ENCODE data around the gene GIT2. TPM values are rescaled to one million over a fixed set of nuclear protein-coding genes. Genes with fewer than 3 reads are reported as not detected.
"Not testable (repeated sequence)": the region's sequence is repeated elsewhere in the genome, so short reads cannot be mapped to it uniquely, and the experiment has no call there.

GIT2 gene
- total RNA-seq, 1 experiment from 2014 or later = 21.7 TPM

GRCh38 chr12:109899783-109900751 lies 96.1 kb downstream of the GIT2 start, which contains the start of gene TCHP (continued):
- TF ChIP-seq, protein P1, sequence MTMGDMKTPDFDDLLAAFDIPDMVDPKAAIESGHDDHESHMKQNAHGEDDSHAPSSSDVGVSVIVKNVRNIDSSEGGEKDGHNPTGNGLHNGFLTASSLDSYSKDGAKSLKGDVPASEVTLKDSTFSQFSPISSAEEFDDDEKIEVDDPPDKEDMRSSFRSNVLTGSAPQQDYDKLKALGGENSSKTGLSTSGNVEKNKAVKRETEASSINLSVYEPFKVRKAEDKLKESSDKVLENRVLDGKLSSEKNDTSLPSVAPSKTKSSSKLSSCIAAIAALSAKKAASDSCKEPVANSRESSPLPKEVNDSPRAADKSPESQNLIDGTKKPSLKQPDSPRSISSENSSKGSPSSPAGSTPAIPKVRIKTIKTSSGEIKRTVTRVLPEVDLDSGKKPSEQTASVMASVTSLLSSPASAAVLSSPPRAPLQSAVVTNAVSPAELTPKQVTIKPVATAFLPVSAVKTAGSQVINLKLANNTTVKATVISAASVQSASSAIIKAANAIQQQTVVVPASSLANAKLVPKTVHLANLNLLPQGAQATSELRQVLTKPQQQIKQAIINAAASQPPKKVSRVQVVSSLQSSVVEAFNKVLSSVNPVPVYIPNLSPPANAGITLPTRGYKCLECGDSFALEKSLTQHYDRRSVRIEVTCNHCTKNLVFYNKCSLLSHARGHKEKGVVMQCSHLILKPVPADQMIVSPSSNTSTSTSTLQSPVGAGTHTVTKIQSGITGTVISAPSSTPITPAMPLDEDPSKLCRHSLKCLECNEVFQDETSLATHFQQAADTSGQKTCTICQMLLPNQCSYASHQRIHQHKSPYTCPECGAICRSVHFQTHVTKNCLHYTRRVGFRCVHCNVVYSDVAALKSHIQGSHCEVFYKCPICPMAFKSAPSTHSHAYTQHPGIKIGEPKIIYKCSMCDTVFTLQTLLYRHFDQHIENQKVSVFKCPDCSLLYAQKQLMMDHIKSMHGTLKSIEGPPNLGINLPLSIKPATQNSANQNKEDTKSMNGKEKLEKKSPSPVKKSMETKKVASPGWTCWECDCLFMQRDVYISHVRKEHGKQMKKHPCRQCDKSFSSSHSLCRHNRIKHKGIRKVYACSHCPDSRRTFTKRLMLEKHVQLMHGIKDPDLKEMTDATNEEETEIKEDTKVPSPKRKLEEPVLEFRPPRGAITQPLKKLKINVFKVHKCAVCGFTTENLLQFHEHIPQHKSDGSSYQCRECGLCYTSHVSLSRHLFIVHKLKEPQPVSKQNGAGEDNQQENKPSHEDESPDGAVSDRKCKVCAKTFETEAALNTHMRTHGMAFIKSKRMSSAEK (CRISPR knock-in tag; IDR thresholded peaks at IDR 0.05; ENCODE audit: borderline replicate concordance) = no peak
- TF ChIP-seq TEAD1 (CRISPR knock-in tag; IDR thresholded peaks at IDR 0.05) = no peak
- TF ChIP-seq ZNF317 (CRISPR knock-in tag; IDR thresholded peaks at IDR 0.05; ENCODE audit: borderline replicate concordance, low read depth) = no peak

- H3K27ac Mint-ChIP-seq; POLR2A ChIA-PET; H3K9me3 Mint-ChIP-seq; ATAC-seq; DNase-seq (ENCODE audit: low spot score): not testable (repeated sequence)
- Mint-ChIP-seq H3K36me3 (peaks cover 12% of the 10 kb centered on the region), H3K27me3 (ENCODE audit: low read depth) (peaks cover 99% of the 10 kb centered on the region), H3K4me1 (peaks cover 24% of the 10 kb centered on the region), H3K4me3 (peak overlapping the region; percentile 85; the same call in 1 of the 2 replicates)
- CTCF ChIA-PET = interaction anchor here (1.7 kb wide), 1 partner anchor 54 kb away, joined by 6 read pairs; no protein-coding TSS in a partner anchor
Measured at GRCh38 chr12:109899345-109899744, 96.8 kb downstream of the GIT2 start.

- no peaks in the 10 kb centered on the region for H3K9me3 Mint-ChIP-seq
- H3K4me3 Mint-ChIP-seq = no peak overlapping the region
- CTCF ChIA-PET = no interaction called here
- peaks cover 99% of the 10 kb centered on the region for H3K27me3 Mint-ChIP-seq (ENCODE audit: low read depth)
- ATAC-seq = no peak
- TF ChIP-seq, protein P2, sequence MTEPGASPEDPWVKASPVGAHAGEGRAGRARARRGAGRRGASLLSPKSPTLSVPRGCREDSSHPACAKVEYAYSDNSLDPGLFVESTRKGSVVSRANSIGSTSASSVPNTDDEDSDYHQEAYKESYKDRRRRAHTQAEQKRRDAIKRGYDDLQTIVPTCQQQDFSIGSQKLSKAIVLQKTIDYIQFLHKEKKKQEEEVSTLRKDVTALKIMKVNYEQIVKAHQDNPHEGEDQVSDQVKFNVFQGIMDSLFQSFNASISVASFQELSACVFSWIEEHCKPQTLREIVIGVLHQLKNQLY (CRISPR knock-in tag; IDR thresholded peaks at IDR 0.05) = no peak
- TF ChIP-seq ZNF232 (CRISPR knock-in tag; IDR thresholded peaks at IDR 0.05) = no peak
- TF ChIP-seq, protein P3, sequence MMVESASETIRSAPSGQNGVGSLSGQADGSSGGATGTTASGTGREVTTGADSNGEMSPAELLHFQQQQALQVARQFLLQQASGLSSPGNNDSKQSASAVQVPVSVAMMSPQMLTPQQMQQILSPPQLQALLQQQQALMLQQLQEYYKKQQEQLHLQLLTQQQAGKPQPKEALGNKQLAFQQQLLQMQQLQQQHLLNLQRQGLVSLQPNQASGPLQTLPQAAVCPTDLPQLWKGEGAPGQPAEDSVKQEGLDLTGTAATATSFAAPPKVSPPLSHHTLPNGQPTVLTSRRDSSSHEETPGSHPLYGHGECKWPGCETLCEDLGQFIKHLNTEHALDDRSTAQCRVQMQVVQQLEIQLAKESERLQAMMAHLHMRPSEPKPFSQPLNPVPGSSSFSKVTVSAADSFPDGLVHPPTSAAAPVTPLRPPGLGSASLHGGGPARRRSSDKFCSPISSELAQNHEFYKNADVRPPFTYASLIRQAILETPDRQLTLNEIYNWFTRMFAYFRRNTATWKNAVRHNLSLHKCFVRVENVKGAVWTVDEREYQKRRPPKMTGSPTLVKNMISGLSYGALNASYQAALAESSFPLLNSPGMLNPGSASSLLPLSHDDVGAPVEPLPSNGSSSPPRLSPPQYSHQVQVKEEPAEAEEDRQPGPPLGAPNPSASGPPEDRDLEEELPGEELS (CRISPR knock-in tag; IDR thresholded peaks at IDR 0.05) = no peak
- TF ChIP-seq ZNF425 (CRISPR knock-in tag; conservative IDR thresholded peaks at IDR 0.05) = no peak
- TF ChIP-seq ZNF121 (CRISPR knock-in tag; IDR thresholded peaks at IDR 0.05) = no peak
- TF ChIP-seq FOXJ3 (CRISPR knock-in tag; IDR thresholded peaks at IDR 0.05; ENCODE audit: borderline replicate concordance) = no peak
- TF ChIP-seq CBFB (CRISPR knock-in tag; IDR thresholded peaks at IDR 0.05; ENCODE audit: low read depth) = no peak
- TF ChIP-seq KAT7 (CRISPR knock-in tag; IDR thresholded peaks at IDR 0.05; ENCODE audit: borderline replicate concordance) = no peak
- no peak for TF ChIP-seq ELF4 (CRISPR knock-in tag; IDR thresholded peaks at IDR 0.05; ENCODE audit: low read depth)
- TF ChIP-seq ZNF671 (CRISPR knock-in tag; IDR thresholded peaks at IDR 0.05) = no peak
- TF ChIP-seq, protein P1 (CRISPR knock-in tag; IDR thresholded peaks at IDR 0.05; ENCODE audit: borderline replicate concordance) = no peak
- no peak for TF ChIP-seq ZNF317 (CRISPR knock-in tag; IDR thresholded peaks at IDR 0.05; ENCODE audit: borderline replicate concordance, low read depth)
- DNase-seq (ENCODE audit: low spot score) = no peak
- POLR2A ChIA-PET = no interaction called here
- no peak overlapping the region for H3K27ac Mint-ChIP-seq
- H3K36me3 Mint-ChIP-seq = no peaks in the 10 kb centered on the region
- H3K4me1 Mint-ChIP-seq = peaks cover 17% of the 10 kb centered on the region
Measured at GRCh38 chr12:109897029-109897428, 99.1 kb downstream of the GIT2 start.

All from WTC11 (cell line).